NCI-H146 (cell line): ENCODE data around the gene ENPP6.

Experiments
- DNase-seq: peaks from one replicate; lab custom pipeline; 2025; lab: John Stamatoyannopoulos, UW

ENPP6 gene

DNA sequence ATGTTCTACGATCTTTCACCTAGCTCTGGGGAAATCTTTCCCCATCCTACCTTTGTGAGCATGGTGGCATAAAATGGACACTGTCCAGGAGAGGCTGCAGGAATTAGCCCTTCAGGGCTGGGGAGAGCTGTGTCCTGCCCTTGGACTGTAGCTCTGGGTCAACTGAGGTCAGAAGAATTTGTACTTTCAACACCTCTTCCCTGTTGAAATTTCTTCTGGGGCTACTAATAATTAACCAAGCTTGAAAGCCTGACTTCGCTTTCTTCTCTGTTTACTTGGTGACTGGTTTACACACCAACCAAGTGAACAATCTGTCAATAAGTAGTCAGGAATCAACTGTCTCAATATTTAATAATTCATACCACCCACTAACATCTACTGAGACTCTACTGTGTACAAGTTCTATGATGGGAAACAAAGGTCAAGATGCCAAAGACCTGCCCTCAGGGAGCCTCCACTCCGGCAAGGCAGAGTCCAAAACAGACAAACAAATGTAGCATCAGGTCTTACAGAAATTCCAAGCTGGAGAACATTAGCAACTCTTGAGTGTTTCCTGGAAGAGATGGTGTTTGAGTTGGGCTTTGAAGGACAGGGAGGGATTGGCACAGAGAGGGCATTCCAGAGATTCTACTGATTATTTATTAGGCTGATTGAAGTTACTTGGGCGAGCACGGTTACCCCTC, 113.1 kb downstream of the ENPP6 start:
- DNase-seq = no peak

DNA sequence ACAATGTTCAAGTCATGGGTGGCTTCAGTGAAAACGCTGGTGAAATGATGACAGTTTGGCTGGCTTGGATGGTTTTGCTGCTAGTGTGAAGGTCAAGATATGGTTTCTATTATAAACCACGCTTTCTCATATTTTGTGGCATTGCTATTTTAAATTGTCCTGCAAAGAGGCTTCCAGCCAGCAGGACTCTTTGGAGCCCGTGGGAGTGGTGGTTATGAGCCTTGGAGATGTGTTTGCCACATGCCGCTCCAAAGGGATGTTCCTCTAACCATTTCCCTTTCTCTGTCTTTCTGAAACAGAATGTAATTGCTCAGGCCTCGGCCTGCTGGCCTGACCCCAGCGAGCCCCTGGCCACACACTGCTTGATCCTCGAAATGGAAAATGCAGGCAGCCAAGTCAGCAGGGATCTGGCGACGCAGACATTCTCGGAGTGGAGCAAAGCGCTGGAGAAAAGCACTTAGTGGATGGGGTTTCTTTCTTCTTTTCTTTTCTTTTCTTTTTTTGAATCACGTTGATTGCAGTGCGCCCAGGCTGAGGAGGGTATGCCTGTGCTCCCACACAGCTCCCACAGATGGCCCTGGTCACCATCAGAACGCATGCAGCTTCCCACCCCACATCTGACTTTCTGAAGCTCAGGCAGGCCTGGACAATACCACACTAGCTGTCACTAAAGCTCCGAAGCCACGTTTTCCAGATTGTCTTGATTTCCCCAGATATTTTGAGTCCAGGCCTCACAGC, 114.0 kb downstream of the ENPP6 start:
- DNase-seq = no peak

GRCh38 chr4:184102927-184103326, 114.7 kb downstream of the ENPP6 start:
- no peak for DNase-seq

- no peak for DNase-seq
These were observed 115.2 kb downstream of the ENPP6 start for GRCh38 chr4:184102488-184102887.

DNA sequence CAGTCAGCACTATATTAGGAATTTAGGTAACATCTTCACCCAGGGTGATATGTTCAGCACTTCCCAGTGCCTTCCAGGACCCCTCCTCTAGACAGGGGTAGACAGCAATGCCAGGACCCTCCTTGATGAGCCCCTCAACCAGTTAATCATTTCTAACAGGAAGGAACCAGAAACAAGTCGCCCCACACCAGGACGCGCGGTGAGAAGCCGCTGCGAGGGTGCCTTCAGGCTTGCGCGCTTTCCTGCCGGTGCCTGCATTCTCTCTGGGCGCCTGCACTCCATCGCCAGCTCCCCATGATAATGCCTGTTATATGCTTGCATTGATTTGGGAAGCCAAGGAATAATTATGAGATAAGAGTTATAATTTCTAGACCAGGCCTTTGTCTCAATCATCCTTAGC, 116.0 kb downstream of the ENPP6 start:
- DNase-seq = no peak

DNA sequence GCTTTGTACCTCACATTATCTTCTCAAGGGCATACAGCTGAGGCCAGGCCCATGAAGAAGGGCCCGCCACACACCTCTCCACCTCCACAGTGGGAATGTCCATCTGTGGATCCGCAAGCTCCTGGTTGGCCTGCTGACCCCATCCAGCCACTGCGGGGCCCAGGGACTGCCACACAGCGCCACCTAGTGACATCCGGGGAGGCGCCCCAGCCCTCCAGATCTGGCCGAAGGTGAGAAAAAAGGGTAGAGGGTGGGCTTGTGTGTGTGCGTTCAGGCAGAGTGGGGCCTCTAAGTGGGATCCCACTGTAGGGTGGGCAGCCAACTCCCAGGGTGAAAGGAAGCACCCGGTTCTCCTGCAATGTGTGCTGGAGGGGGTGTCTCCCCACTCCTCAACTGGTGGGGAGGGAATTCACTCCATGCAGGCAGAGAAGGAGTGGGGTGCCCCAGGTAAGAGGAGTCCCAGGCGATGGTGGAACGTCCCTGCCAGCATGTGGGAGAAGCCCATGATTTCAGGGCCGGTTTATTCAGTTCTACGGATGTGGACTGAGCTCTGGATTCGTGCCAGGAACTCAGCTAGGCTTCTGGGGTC, 117.3 kb downstream of the ENPP6 start:
- no peak for DNase-seq

- no peak for DNase-seq
These were observed 118.1 kb downstream of the ENPP6 start for GRCh38 chr4:184099535-184099966.

- DNase-seq = no peak
These were observed 118.7 kb downstream of the ENPP6 start for GRCh38 chr4:184099000-184099399.

DNA sequence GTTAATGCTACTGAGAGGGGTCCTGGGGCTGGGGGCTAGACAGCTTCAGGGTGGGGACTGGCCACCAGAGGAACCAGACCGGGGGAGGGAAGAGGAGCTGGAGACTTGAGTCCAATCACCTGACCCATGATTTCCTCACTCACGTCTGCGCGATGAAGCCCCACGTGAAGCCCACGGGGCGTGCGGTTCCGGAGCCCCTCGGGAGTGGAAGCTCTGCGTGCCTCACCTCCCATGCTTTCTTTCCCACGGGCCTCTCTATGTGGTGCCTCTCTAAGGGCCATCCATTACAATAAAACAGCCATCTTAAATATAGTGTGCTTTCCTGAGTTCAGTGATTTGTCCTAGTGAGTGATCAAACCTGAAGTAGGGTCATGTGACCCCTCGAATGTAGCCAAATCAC, 119.9 kb downstream of the ENPP6 start:
- DNase-seq = no peak

DNA sequence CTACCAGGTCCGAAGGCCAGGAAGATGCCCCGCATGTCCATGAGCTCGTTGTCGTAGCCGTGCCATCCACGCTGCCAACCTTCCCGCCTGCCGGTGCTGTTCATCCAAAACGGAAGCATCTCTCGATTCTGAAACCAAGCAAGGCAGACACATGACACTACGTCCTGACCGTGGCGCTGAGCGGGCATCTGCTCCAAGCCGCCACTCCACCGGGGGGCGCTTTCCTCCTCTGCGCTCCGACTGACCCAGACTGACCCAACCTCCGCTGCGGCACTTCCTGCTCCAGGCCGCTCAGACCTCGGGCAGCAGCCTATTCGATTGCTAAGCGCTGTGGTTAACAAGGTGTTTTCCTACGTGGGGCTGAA, 120.5 kb downstream of the ENPP6 start:
- no peak for DNase-seq

GRCh38 chr4:184096561-184097240, 121.0 kb downstream of the ENPP6 start:
- no peak for DNase-seq

GRCh38 chr4:184094532-184095159, 123.0 kb downstream of the ENPP6 start:
- no peak for DNase-seq

GRCh38 chr4:184091986-184092385, 125.7 kb downstream of the ENPP6 start:
- DNase-seq = no peak

DNA sequence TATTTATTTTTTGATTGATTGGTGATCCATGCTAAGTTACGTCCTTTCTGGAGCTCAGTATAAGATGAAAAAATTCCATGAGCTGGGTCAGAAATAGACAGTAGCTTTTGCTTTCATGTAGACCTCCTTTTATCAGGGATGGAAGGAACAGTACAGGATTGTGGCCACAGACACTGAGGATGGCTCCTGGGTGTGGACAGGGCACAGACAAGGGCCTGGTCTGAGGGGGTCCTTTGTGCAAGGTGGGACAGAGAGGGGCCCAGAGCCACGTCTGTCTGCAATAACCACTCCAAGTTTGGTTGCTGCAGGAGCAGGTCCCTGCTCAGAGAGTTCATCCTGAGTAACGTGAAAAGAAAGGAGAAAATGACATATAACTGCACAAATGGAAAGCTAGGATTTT, 127.1 kb downstream of the ENPP6 start:
- DNase-seq = no peak

- no peak for DNase-seq
These were observed 137.0 kb downstream of the ENPP6 start for GRCh38 chr4:184080674-184081073.

DNA sequence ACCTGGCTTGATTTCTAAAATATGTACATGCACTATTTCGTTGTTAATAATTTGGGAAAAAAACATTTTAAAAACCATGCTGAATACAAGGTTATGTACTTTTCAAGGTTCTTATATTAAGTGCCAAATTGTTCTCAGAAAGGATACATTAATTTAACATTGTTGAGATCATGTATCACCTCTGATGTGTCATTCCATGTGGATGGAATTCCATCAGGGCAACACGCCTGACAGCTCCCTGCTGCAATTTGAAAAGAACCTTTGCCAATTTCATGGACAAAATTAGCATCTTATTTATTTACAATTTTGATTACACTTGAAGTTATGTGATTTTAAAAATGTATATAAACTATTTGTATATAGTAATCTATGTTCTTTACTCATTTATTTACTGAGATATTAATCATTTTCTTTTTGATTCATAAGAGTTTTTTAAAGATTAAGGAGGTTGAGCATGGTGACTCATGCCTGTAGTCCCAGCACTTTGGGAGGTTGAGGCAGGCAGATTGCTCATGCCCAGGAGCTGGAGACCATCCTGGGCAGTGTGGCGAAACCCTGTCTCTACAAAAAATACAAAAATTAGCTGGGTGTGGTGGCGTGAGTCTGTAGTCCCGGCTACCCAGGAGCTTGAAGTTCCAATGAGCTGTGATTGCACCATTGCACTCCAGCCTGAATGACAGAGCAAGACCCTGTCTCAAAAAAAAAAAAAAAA, 142.8 kb downstream of the ENPP6 start:
- no peak for DNase-seq

- DNase-seq = no peak
These were observed 149.6 kb downstream of the ENPP6 start for GRCh38 chr4:184067931-184068554.

GRCh38 chr4:184066584-184067300, 150.9 kb downstream of the ENPP6 start:
- no peak for DNase-seq

- no peak for DNase-seq
These were observed 152.8 kb downstream of the ENPP6 start for GRCh38 chr4:184064877-184065276.

DNA sequence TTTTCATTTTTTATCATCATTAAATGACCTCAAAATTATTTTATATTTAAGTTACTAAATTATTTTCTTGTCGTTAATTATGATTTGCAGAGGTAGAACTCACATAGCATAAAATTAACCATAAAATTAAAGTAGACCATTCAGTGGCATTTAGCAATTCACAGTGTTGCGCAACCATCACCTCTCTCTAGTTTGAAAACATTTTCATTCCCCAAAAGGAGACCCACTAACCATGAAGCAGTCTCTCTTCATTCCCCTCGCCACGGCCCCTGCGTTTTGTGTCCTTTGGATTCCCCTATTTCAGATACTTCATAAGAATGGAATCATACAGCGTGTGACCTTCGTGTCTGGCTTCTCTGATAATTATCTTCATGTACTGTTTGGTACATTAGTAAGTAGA, 154.9 kb downstream of the ENPP6 start:
- no peak for DNase-seq

GRCh38 chr4:184061582-184061981, 156.1 kb downstream of the ENPP6 start:
- DNase-seq = no peak
